ENCODE results near the gene TSPAN31. TPM values are rescaled to one million over a fixed set of nuclear protein-coding genes. Genes with fewer than 3 reads are reported as not detected.

TSPAN31 gene
- total and polyA plus RNA-seq, 2 of the 8 experiments (the other 6 are each of a cell fraction or from before 2014, with no cell fraction given): 15.8 to 31.4 TPM

- TF ChIP-seq ZNF274 (IDR thresholded peaks at IDR 0.05; ENCODE audit: borderline replicate concordance, extremely low read depth, low read length) (no peak), NRF1 (IDR thresholded peaks at IDR 0.05; ENCODE audit: low read depth, low read length) (no peak), EZH2 (IDR thresholded peaks at IDR 0.05; ENCODE audit: low read depth, low read length, severe bottlenecking) (no peak), SP1 (IDR thresholded peaks at IDR 0.05; ENCODE audit: low read depth, low read length) (no peak), GABPA (IDR thresholded peaks at IDR 0.05; ENCODE audit: borderline replicate concordance, insufficient read depth, low read length) (no peak), TAF1 (IDR thresholded peaks at IDR 0.05; ENCODE audit: low read depth, low read length) (no peak)
Measured at GRCh38 chr12:57723630-57723962, 21.2 kb upstream of the TSPAN31 start (continued).

Measured in H1 (cell line).